K562 treated with DMSO at 1 percent for 24 hours (cell line): Measurements from ENCODE around the gene MBD3L3. TPM values are rescaled to one million over a fixed set of nuclear protein-coding genes. Genes with fewer than 3 reads are reported as not detected.

Experiments used
- total RNA-seq: library from RNA; unstranded; fragments of 300-600 nt; gene quantifications from 2 replicates; pipeline ENCODE4 v1.2.3, GENCODE V29; 2022; ENCODE audit warnings: low read depth; ENCODE audit not compliant: insufficient read depth

MBD3L3 gene
- total RNA-seq, result not detected in 2 replicates

GRCh38 chr19:7058576-7058975 lies at the start of gene MBD3L3:
MBD3L3 (minus strand) TSS chr19:7058676; CDS start chr19:7058605, 71 bp downstream.

GRCh38 chr19:7069042-7069903 lies 10.8 kb upstream of the MBD3L3 start, which contains the start of gene ZNF557:
ZNF557 (plus strand) TSS chr19:7069703; CDS start chr19:7075075, 5,372 bp downstream.

DNA sequence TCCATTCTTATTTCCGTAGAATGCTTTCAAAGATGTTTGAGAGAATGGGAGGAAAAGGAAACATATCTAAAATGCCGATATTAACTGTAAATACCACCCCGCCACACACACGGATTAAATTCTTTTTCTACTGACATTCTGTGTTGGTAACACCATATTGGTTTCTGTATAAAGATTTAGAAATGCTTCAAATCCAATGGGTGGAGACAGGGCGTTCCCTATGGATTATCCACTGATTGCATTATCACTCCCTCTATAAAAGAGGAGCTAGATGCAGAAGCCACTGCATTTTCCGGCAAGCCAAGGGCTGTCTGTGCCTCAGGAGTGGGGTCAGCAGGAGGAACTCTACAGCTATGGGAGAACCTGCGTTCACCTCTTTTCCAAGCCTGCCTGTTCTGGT lies 9.5 kb downstream of the MBD3L3 start, which contains the start of gene MBD3L2:
MBD3L2 (plus strand) TSS at position 301 of the 400 bp plus-strand sequence; CDS start at position 354, 53 bp downstream.

DNA sequence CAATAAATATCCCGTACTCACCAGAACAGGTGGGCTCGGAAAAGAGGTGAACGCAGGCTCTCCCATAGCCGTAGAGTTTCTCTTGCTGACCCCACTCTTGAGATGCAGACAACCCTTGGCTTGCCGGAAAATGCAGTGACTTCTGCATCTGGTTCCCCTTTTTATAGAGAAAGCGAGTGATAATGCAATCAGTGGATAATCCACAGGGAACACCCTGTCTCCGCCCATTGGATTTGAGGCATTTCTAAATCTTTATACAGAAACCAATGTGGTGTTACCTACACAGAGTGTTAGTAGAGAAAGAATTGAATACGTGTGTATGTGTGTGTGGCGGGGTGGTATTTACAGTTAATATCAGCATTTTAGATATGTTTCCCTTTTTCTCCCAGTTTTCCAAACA lies 18.4 kb downstream of the MBD3L3 start, which contains the start of gene MBD3L4:
MBD3L4 (minus strand) TSS at position 101 of the 400 bp plus-strand sequence; CDS start at position 66, 35 bp downstream.

DNA sequence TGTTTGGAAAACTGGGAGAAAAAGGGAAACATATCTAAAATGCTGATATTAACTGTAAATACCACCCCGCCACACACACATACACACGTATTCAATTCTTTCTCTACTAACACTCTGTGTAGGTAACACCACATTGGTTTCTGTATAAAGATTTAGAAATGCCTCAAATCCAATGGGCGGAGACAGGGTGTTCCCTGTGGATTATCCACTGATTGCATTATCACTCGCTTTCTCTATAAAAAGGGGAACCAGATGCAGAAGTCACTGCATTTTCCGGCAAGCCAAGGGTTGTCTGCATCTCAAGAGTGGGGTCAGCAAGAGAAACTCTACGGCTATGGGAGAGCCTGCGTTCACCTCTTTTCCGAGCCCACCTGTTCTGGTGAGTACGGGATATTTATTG lies 28.2 kb downstream of the MBD3L3 start, which contains the start of gene MBD3L5:
MBD3L5 (plus strand) TSS at position 301 of the 400 bp plus-strand sequence; CDS start at position 335, 34 bp downstream.

DNA sequence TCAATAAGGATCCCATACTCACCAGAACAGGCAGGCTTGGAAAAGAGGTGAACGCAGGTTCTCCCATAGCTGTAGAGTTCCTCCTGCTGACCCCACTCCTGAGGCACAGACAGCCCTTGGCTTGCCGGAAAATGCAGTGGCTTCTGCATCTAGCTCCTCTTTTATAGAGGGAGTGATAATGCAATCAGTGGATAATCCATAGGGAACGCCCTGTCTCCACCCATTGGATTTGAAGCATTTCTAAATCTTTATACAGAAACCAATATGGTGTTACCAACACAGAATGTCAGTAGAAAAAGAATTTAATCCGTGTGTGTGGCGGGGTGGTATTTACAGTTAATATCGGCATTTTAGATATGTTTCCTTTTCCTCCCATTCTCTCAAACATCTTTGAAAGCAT lies 37.1 kb downstream of the MBD3L3 start, which contains the start of gene MBD3L2B:
MBD3L2B (minus strand) TSS at position 101 of the 400 bp plus-strand sequence; CDS start at position 67, 34 bp downstream.

Other genes with a start within 250 kb of the MBD3L3 start
- 3.1 and 5.0 TPM in 2 replicates for gene ADGRE1, start 171.1 kb downstream of the MBD3L3 start, total RNA-seq
- not detected in 2 replicates for gene MBD3L2B, start 37.2 kb downstream of the MBD3L3 start, total RNA-seq
- gene MBD3L5, start 28.1 kb downstream of the MBD3L3 start, total RNA-seq, result not detected in 2 replicates
- not detected in 2 replicates for gene MBD3L4, start 18.5 kb downstream of the MBD3L3 start, total RNA-seq
- 0.67 and 1.3 TPM in 2 replicates for gene MBD3L2, start 9.4 kb downstream of the MBD3L3 start, total RNA-seq
- 2.6 and 2.7 TPM in 2 replicates for gene ZNF557, start 11.0 kb upstream of the MBD3L3 start, total RNA-seq
- gene INSR, start 235.7 kb upstream of the MBD3L3 start, total RNA-seq, result 1.2 and 2.0 TPM in 2 replicates